NCI-H146 treated with DMSO at 0.1 percent for 48 hours (cell line): ENCODE data around the gene ALG10B.

Experiments used
- DNase-seq: peaks from one replicate; lab custom pipeline; 2025; ENCODE audit not compliant: unreplicated experiment; lab: John Stamatoyannopoulos, UW

Gene ALG10B

GRCh38 chr12:38373784-38374183, 57.2 kb downstream of the ALG10B start:
- no peak for DNase-seq

- no peak for DNase-seq
These were observed 58.2 kb downstream of the ALG10B start for GRCh38 chr12:38374751-38375150.
